Muscle of leg (tissue), 16 donors: Measurements from ENCODE around the gene CIP2A. TPM values are rescaled to one million over a fixed set of nuclear protein-coding genes. Genes with fewer than 3 reads are reported as not detected.
A peak's percentile ranks its signal among the peaks of the same experiment; 100 is the strongest.
"Not testable (repeated sequence)": the region's sequence is repeated elsewhere in the genome, so short reads cannot be mapped to it uniquely, and the experiment has no call there.

Experiments used
- DNase-seq: peaks from one replicate; pipeline ENCODE4 v3.0.0; 2013
- H3K27ac ChIP-seq: one replicate; pipeline ENCODE4 v1.5.1; 2013; ENCODE audit warnings: mild to moderate bottlenecking, low read length, control low read depth
- H3K27me3 ChIP-seq: one replicate; pipeline ENCODE4 v1.6.1; 2013; ENCODE audit warnings: low read length; ENCODE audit not compliant: control insufficient read depth, insufficient read depth
- H3K36me3 ChIP-seq: one replicate; pipeline ENCODE4 v1.6.1; 2013; ENCODE audit warnings: low read length; ENCODE audit not compliant: control insufficient read depth, insufficient read depth
- H3K4me1 ChIP-seq: one replicate; pipeline ENCODE4 v1.6.1; 2013; ENCODE audit warnings: low read length; ENCODE audit not compliant: control insufficient read depth, insufficient read depth
- H3K4me3 ChIP-seq: one replicate; pipeline ENCODE4 v1.5.1; 2013; ENCODE audit warnings: low read length, control low read depth
- H3K9me3 ChIP-seq: replicated peaks from 2 replicates; pipeline ENCODE4 v1.6.1; 2013; ENCODE audit warnings: low read depth, low read length; ENCODE audit not compliant: control insufficient read depth
- WGBS: methylation state at CpG from one replicate; pipeline ENCODE4 v1.1.5; 2013; ENCODE audit warnings: missing lambda C conversion rate; ENCODE audit not compliant: insufficient coverage; 5-methylcytosine and 5-hydroxymethylcytosine counted together
- long read RNA-seq, 11 donors: transcript quantifications; one replicate each; lab custom pipeline, GENCODE V29; 2026
- polyA plus RNA-seq, 8 donors: library from polyadenylated mRNA; unstranded; fragments of 120-200 nt; gene quantifications; one replicate each; pipeline versions ENCODE4 v1.2.1 to v1.2.3, GENCODE V29; 2013; ENCODE audit warnings: inconsistent platforms in 1 of 8, low replicate concordance in 1 of 8; ENCODE audit not compliant: insufficient read length in 8 of 8, insufficient read depth in 1 of 8
- total RNA-seq: library from RNA; stranded (reverse); fragments of 120-200 nt; gene quantifications from one replicate; pipeline ENCODE4 v1.2.4, GENCODE V29; 2013

Gene CIP2A
- total RNA-seq (11.8 TPM), polyA plus RNA-seq (10 to 100 TPM in 4 of 8 donors, 1 to 10 TPM in 4; 6.2 to 12.7 (median 9.9) TPM)
- long read RNA-seq, donor 1, full-length matches to known transcripts: 1 of 1 reads
- long read RNA-seq, donor 1, partial matches to known transcripts: 0 of 1 reads
- long read RNA-seq, donor 1, other reads (novel, unspliced or antisense): 0 of 1 reads
- long read RNA-seq, donor 2: 0 reads
- long read RNA-seq, donor 3, partial matches to known transcripts: 0 of 6 reads
- long read RNA-seq, donor 3, other reads (novel, unspliced or antisense): 6 of 6 reads
- long read RNA-seq, donor 4: 0 reads
- long read RNA-seq, donor 5, partial matches to known transcripts: 6 of 6 reads
- long read RNA-seq, donor 5, other reads (novel, unspliced or antisense): 0 of 6 reads
- long read RNA-seq, donor 6, full-length matches to known transcripts: 1 of 11 reads
- long read RNA-seq, donor 6, partial matches to known transcripts: 10 of 11 reads
- long read RNA-seq, donor 6, other reads (novel, unspliced or antisense): 0 of 11 reads
- long read RNA-seq, donor 7, full-length matches to known transcripts: 1 of 1 reads
- long read RNA-seq, donor 7, partial matches to known transcripts: 0 of 1 reads
- long read RNA-seq, donor 7, other reads (novel, unspliced or antisense): 0 of 1 reads
- long read RNA-seq, donor 8, partial matches to known transcripts: 0 of 1 reads
- long read RNA-seq, donor 8, other reads (novel, unspliced or antisense): 0 of 1 reads
- long read RNA-seq, donor 9: 0 reads
- long read RNA-seq, donor 10, partial matches to known transcripts: 0 of 1 reads
- long read RNA-seq, donor 10, other reads (novel, unspliced or antisense): 0 of 1 reads
- long read RNA-seq, donor 11: 0 reads

- Histone ChIP-seq H3K4me3 (peak within 1 kb of the TSS; percentile 88), H3K27ac (peak within 1 kb of the TSS; percentile 99), H3K4me1 (peaks cover 6% of the 10 kb centered on the region), H3K36me3 (no peaks in the 10 kb centered on the region), H3K27me3 (no peaks in the 10 kb centered on the region), H3K9me3 (no peaks in the 10 kb centered on the region)
- WGBS: under 1% methylated on average over 43 of the region's 59 CpGs
- peak; percentile 98 for DNase-seq
Observed at GRCh38 chr3:108589081-108589997, at the start of gene CIP2A, which contains the start of gene DZIP3. Gene CIP2A (minus strand): TSS chr3:108589438. CDS start chr3:108589375, 63 bp downstream. Gene DZIP3 (plus strand): TSS chr3:108589722. CDS start chr3:108605407, 15,685 bp downstream.

GRCh38 chr3:108629974-108630373 lies 40.7 kb upstream of the CIP2A start:
- no CpG with 5 or more reads among the region's 1 CpG for WGBS
- no peak for DNase-seq
- Histone ChIP-seq H3K4me3 (no peak overlapping the region), H3K4me1 (no peaks in the 10 kb centered on the region), H3K36me3 (peaks cover 7% of the 10 kb centered on the region), H3K27ac (no peak overlapping the region), H3K9me3 (no peaks in the 10 kb centered on the region), H3K27me3 (no peaks in the 10 kb centered on the region)

DNA sequence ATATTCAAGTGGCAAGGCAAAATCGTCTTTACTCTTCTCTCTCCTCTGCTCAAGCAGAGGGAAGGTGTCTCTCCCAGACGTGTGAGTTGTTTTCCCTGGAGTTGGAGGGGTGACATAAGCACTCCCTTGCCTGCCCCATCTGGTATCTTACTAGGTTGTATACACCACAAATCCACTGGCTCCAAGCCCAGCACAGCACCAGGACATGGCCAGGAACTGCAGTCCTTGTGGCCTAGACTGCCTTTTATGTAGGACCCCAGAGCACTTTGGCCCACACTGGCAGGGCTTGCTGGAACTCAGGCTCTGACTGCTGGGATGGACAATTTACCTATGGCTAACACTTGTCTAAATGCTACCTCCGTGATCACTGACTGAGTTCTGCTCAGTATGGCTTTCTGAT lies 34.3 kb upstream of the CIP2A start:
- no peak overlapping the region for H3K27ac ChIP-seq
- H3K27me3 ChIP-seq: no peaks in the 10 kb centered on the region
- H3K4me3 ChIP-seq: no peak overlapping the region
- no peaks in the 10 kb centered on the region for H3K9me3 ChIP-seq
- peaks cover 12% of the 10 kb centered on the region for H3K36me3 ChIP-seq
- WGBS: 80% methylated on average over 1 of the region's 3 CpGs
- DNase-seq: no peak
- H3K4me1 ChIP-seq: no peaks in the 10 kb centered on the region

DNA sequence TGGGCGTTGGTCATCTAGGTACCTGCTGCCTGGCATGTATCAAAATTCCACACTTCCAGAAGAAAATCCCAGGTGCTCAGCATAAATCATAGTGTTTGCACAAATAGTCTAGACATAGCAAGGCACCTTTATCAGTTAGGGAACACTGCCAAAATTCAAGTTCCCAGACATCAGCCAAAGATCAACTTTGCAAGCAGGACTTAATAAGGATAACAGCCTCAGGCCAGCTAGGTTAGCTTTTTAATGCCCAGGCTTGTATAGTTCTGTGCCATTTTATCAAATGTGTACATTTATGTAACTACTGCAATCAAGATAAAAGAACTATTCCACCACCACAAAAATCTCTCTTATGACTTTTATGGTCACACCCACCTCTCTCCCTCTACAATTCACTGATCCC lies 31.0 kb upstream of the CIP2A start:
- H3K27ac ChIP-seq: no peak overlapping the region
- WGBS: 100% methylated on average over 1 of the region's 1 CpG
- no peak for DNase-seq
- H3K36me3 ChIP-seq: peaks cover 9% of the 10 kb centered on the region
- H3K4me1 ChIP-seq: no peaks in the 10 kb centered on the region
- no peaks in the 10 kb centered on the region for H3K27me3 ChIP-seq
- H3K4me3 ChIP-seq: no peak overlapping the region
- H3K9me3 ChIP-seq: no peaks in the 10 kb centered on the region

- H3K36me3 ChIP-seq, H3K4me1 ChIP-seq, H3K4me3 ChIP-seq, H3K27me3 ChIP-seq, H3K27ac ChIP-seq, DNase-seq, H3K9me3 ChIP-seq: not testable (repeated sequence)
- WGBS: no CpG with 5 or more reads among the region's 8 CpGs
Observed at GRCh38 chr3:108616090-108616489, 26.9 kb upstream of the CIP2A start.

DNA sequence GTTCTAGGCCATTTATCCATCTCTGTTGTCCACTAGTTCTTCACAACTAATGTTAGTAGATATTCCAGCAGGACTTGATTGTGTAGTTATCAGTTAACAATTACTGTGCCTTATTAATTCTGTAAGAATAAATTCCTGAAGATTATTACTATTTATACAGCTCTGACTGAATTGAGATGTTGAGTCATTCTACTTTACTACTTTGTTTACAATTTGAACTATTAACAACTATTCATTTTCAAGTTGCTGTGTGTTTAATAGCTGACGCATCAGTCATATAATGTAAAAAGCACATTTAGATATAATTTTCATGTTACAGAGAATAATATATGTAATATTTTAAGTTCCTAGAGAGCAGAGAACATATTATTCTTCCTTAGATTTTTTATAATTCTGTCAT lies 21.4 kb upstream of the CIP2A start:
- H3K27ac ChIP-seq: no peak overlapping the region
- H3K4me3 ChIP-seq: no peak overlapping the region
- H3K27me3 ChIP-seq: no peaks in the 10 kb centered on the region
- H3K36me3 ChIP-seq: peaks cover 5% of the 10 kb centered on the region
- no peaks in the 10 kb centered on the region for H3K9me3 ChIP-seq
- no CpG with 5 or more reads among the region's 1 CpG for WGBS
- DNase-seq: no peak
- no peaks in the 10 kb centered on the region for H3K4me1 ChIP-seq

DNA sequence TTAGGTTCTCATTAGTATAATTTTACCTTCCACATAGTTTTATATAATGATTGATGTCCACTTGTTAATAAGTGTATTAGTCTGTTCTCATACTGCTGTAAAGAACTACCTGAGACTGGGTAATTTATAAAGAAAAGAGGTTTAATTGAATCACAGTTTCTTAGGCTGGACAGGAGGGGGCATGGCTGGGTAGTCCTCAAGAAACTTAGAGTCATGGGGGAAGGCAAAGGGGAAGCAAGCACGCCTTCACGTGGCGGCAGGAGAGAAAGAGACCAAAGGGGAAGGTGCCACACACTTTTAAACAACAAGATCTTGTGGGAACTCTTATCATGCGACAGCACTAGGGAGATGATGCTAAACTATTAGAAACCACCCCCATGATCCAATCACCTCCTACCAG lies 19.5 kb upstream of the CIP2A start:
- Histone ChIP-seq H3K9me3 (no peaks in the 10 kb centered on the region), H3K27ac (no peak overlapping the region), H3K4me1 (no peaks in the 10 kb centered on the region), H3K27me3 (no peaks in the 10 kb centered on the region), H3K36me3 (peaks cover 5% of the 10 kb centered on the region), H3K4me3 (no peak overlapping the region)
- WGBS: no CpG with 5 or more reads among the region's 4 CpGs
- DNase-seq: no peak

- DNase-seq: no peak
- Histone ChIP-seq H3K4me3 (no peak overlapping the region), H3K27me3 (no peaks in the 10 kb centered on the region), H3K4me1 (no peaks in the 10 kb centered on the region), H3K36me3 (peaks cover 5% of the 10 kb centered on the region), H3K27ac (no peak overlapping the region), H3K9me3 (no peaks in the 10 kb centered on the region)
- WGBS: 50% methylated on average over 2 of the region's 4 CpGs
Observed at GRCh38 chr3:108605491-108605890, 16.3 kb upstream of the CIP2A start.

DNA sequence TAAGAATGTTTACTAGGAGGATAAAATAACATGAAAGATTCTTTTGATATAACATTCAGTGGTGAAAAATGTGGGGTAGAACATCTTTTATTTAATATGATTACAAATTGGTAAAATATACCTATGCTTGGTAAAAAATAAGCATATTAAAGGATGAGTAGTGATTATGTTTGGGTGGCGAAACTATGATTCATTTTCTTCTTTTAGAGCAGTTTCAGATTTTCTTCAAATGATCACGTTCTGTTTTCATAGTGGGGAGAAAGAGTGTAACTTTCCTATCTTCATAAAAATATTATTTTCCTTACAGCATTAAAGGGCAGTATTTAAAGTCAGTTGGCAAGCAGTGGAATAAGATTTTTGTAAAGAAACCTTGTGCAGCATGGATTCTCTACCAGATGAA lies 15.8 kb upstream of the CIP2A start:
- DNase-seq: no peak
- WGBS: no CpG with 5 or more reads among the region's 2 CpGs
- no peaks in the 10 kb centered on the region for H3K4me1 ChIP-seq
- no peak overlapping the region for H3K27ac ChIP-seq
- H3K27me3 ChIP-seq: no peaks in the 10 kb centered on the region
- no peak overlapping the region for H3K4me3 ChIP-seq
- H3K9me3 ChIP-seq: no peaks in the 10 kb centered on the region
- peaks cover 3% of the 10 kb centered on the region for H3K36me3 ChIP-seq
